ENCODE measurements around the gene DDX46. TPM values are rescaled to one million over a fixed set of nuclear protein-coding genes. Genes with fewer than 3 reads are reported as not detected.
"Not testable (repeated sequence)": the region's sequence is repeated elsewhere in the genome, so short reads cannot be mapped to it uniquely, and the experiment has no call there.

DDX46 gene
- total RNA-seq, 6 donors from 2014 or later, result 31.2 to 68.9 (median 45.0) TPM

- ATAC-seq (ENCODE audit: low FRiP score in 2 of 2) (peak; percentile 38 to 45), DNase-seq (no peak)
- Histone ChIP-seq H3K9me3 (no peaks in the 10 kb centered on the region), H3K4me1 (peaks cover 10 to 22% (median 14%) of the 10 kb centered on the region in 4 donors), H3K4me3 (peak overlapping the region; percentile 72 to 97 (median 84)), H3K36me3 (peaks cover 0 to 26% (median 4%) of the 10 kb centered on the region in 4 donors), H3K27ac (peak overlapping the region; percentile 89 to 94 (median 92)), H3K27me3 (no peaks in the 10 kb centered on the region)
- WGBS, 2 donors, result 1 to 4% methylated on average over 21 of the region's 21 CpGs
- TF ChIP-seq POLR2AphosphoS5 (IDR thresholded peaks at IDR 0.05) (no peak), EP300 (IDR thresholded peaks at IDR 0.05) (no peak), CTCF (IDR thresholded peaks at IDR 0.05) (peak in 3 of 6 experiments; percentile 12 to 29 (median 16)), POLR2A (IDR thresholded peaks at IDR 0.05) (peak in 1 of 4 donors; percentile 9)
Observed at GRCh38 chr5:134738963-134739661, 19.5 kb upstream of the DDX46 start.

- DNase-seq (no peak), ATAC-seq (ENCODE audit: low FRiP score in 2 of 2) (no peak)
- WGBS, 2 donors, result 96 to 97% methylated on average over 11 of the region's 11 CpGs
Observed at GRCh38 chr5:134741052-134741451, 17.5 kb upstream of the DDX46 start.

GRCh38 chr5:134742134-134742533 is 16.4 kb upstream of the DDX46 start:
- Histone ChIP-seq H3K9me3 (no peaks in the 10 kb centered on the region), H3K4me1 (peaks cover 10 to 17% (median 14%) of the 10 kb centered on the region in 4 donors), H3K27ac (no peak overlapping the region), H3K27me3 (no peaks in the 10 kb centered on the region), H3K36me3 (peaks cover 0 to 29% (median 5%) of the 10 kb centered on the region in 4 donors), H3K4me3 (no peak overlapping the region)
- no peak for ATAC-seq (ENCODE audit: low FRiP score in 2 of 2)
- 97 to 100% methylated on average over 2 of the region's 2 CpGs for WGBS, 2 donors
- TF ChIP-seq EP300 (IDR thresholded peaks at IDR 0.05) (no peak), CTCF (IDR thresholded peaks at IDR 0.05) (no peak), POLR2AphosphoS5 (IDR thresholded peaks at IDR 0.05) (no peak)
- DNase-seq, result no peak

More at GRCh38 chr5:134741052-134741451, 17.5 kb upstream of the DDX46 start:
- Histone ChIP-seq H3K4me3 (no peak overlapping the region), H3K36me3 (peaks cover 0 to 29% (median 5%) of the 10 kb centered on the region in 4 donors), H3K27ac (no peak overlapping the region), H3K27me3 (no peaks in the 10 kb centered on the region), H3K4me1 (peaks cover 10 to 22% (median 14%) of the 10 kb centered on the region in 4 donors), H3K9me3 (no peaks in the 10 kb centered on the region)
- TF ChIP-seq POLR2A (IDR thresholded peaks at IDR 0.05) (no peak), EP300 (IDR thresholded peaks at IDR 0.05) (no peak)

GRCh38 chr5:134749415-134749814 is 9.2 kb upstream of the DDX46 start:
- Histone ChIP-seq H3K27me3 (no peaks in the 10 kb centered on the region), H3K36me3 (peaks cover 0 to 33% (median 5%) of the 10 kb centered on the region in 4 donors)

GRCh38 chr5:134758176-134758503 is 439 bp upstream of the DDX46 start:
- Histone ChIP-seq H3K4me1 (peaks cover 11 to 21% (median 18%) of the 10 kb centered on the region in 4 donors), H3K27me3 (no peaks in the 10 kb centered on the region), H3K27ac (peak overlapping the region; percentile 64 to 90 (median 84)), H3K4me3 (peak overlapping the region in 3 of 4 donors; percentile 64 to 95 (median 78)), H3K9me3 (no peaks in the 10 kb centered on the region), H3K36me3 (no peaks in the 10 kb centered on the region)
- ATAC-seq (ENCODE audit: low FRiP score in 2 of 2), result peak; percentile 19 to 33
- WGBS, 2 donors, result 20 to 26% methylated on average over 9 of the region's 9 CpGs
- no peak for DNase-seq
- no peak for TF ChIP-seq EP300 (IDR thresholded peaks at IDR 0.05)

More at GRCh38 chr5:134749415-134749814, 9.2 kb upstream of the DDX46 start:
- no peak for ATAC-seq (ENCODE audit: low FRiP score in 2 of 2)
- Histone ChIP-seq H3K4me3 (no peak overlapping the region), H3K4me1 (no peaks in the 10 kb centered on the region), H3K9me3 (no peaks in the 10 kb centered on the region), H3K27ac (no peak overlapping the region)
- DNase-seq, result no peak
- TF ChIP-seq POLR2A (IDR thresholded peaks at IDR 0.05), result no peak
- no peak for TF ChIP-seq EP300 (IDR thresholded peaks at IDR 0.05)
- TF ChIP-seq CTCF (IDR thresholded peaks at IDR 0.05), result no peak
- TF ChIP-seq POLR2AphosphoS5 (IDR thresholded peaks at IDR 0.05), result no peak
- 92 to 93% methylated on average over 3 of the region's 3 CpGs for WGBS, 2 donors

GRCh38 chr5:134767528-134768291 is 9.1 kb downstream of the DDX46 start:
- not testable (repeated sequence) for H3K9me3 ChIP-seq; ATAC-seq (ENCODE audit: low FRiP score in 2 of 2); H3K4me1 ChIP-seq; DNase-seq; H3K27ac ChIP-seq; H3K27me3 ChIP-seq; H3K4me3 ChIP-seq
- WGBS, 2 donors, result 93% methylated on average over 21 of the region's 21 CpGs
- H3K36me3 ChIP-seq, result peaks cover 12 to 85% (median 73%) of the 10 kb centered on the region in 4 donors
